Activated CD4-positive, alpha-beta T cell treated with anti-CD3 and anti-CD28 coated beads for 36 hours (primary cell): ENCODE data around the gene R3HDM2. TPM values are rescaled to one million over a fixed set of nuclear protein-coding genes. Genes with fewer than 3 reads are reported as not detected.

Experiments used
- ATAC-seq: fragments of 200-7000 bp; cut with Tn5 transposase; one replicate; pipeline ENCODE4 v1.10.0; 2021; ENCODE audit warnings: mild to moderate bottlenecking, moderate library complexity
- CTCF ChIA-PET: fragments of 350-600 bp; sonication (Branson Sonifier 250); formaldehyde crosslinking; loops from one replicate; lab custom pipeline; 2021; ENCODE audit warnings: antibody characterized with exemption; lab: Charles Lee
- POLR2A ChIA-PET: fragments of 350-600 bp; sonication (Branson Sonifier 250); formaldehyde crosslinking; loops from one replicate; lab custom pipeline; 2021; ENCODE audit warnings: antibody characterized with exemption, inconsistent platforms; lab: Charles Lee
- DNase-seq: peaks from one replicate; pipeline ENCODE4 v3.0.0-alpha.2; 2020
- H3K27ac Mint-ChIP-seq: one replicate; pipeline ENCODE4 v1.8.0; 2021; ENCODE audit warnings: mixed read lengths
- H3K27me3 Mint-ChIP-seq: one replicate; pipeline ENCODE4 v1.8.0; 2021; ENCODE audit warnings: mixed read lengths
- H3K36me3 Mint-ChIP-seq: one replicate; pipeline ENCODE4 v1.8.0; 2021; ENCODE audit warnings: low read depth, mixed read lengths
- H3K4me1 Mint-ChIP-seq: one replicate; pipeline ENCODE4 v1.8.0; 2021; ENCODE audit warnings: mixed read lengths
- H3K4me3 Mint-ChIP-seq: one replicate; pipeline ENCODE4 v1.8.0; 2021; ENCODE audit warnings: mild to moderate bottlenecking, moderate library complexity, mixed read lengths
- H3K9me3 Mint-ChIP-seq: one replicate; pipeline ENCODE4 v1.8.0; 2021; ENCODE audit warnings: low read depth, mixed read lengths
- intact Hi-C, 2 experiments: fragments of 100-400 bp; cut with DNase I in 1 of 2; cut with micrococcal nuclease in 1 of 2; formaldehyde crosslinking; loops; one replicate each; pipeline versions ENCODE4 v1.14.2 to v1.15.1; 2022 to 2024; cut with DNase I, micrococcal nuclease
- total RNA-seq, 2 experiments: library from RNA; stranded (reverse); gene quantifications; one replicate each; pipeline ENCODE4 v1.2.3, GENCODE V29; 2021

R3HDM2 gene
- total RNA-seq, 2 experiments from 2014 or later, result 45.9 to 52.5 TPM

- H3K27ac Mint-ChIP-seq, result no peak overlapping the region
- DNase-seq, result peak; percentile 48
Observed at GRCh38 chr12:57236201-57236924, 194.5 kb downstream of the R3HDM2 start.

DNA sequence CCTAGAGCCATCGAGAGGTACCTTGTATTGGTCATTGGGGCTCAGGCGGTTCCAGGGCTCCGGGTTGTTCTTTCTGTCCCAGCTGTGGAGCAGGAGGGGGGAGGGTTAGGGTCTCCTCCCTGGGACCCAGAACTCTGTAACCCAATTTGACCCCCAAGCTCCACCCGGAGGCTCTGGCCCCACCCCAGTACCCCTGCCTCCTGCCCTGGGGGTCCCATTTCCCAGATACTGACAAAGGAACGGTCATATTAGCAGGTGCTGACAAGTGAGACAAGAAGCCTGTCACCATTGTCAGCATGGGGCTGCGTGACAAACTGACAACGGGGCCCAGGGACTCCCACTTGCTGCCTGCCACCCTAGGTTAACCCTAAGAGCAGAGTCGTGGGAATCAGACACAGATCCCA lies 195.1 kb downstream of the R3HDM2 start:
- H3K27ac Mint-ChIP-seq, result no peak overlapping the region
- peaks cover 51% of the 10 kb centered on the region for H3K36me3 Mint-ChIP-seq
- ATAC-seq (no peak), DNase-seq (no peak)
- H3K27me3 Mint-ChIP-seq, result peaks cover 27% of the 10 kb centered on the region
- H3K9me3 Mint-ChIP-seq, result no peaks in the 10 kb centered on the region
- intact Hi-C loops, result loop anchor here in 1 of 2 experiments (5.0 kb wide), 1 partner anchor 548 kb away; the partner anchor contains the start of gene PTGES3
- POLR2A ChIA-PET, result interaction anchor here (1.0 kb wide), 1 partner anchor 12 kb away, joined by 3 read pairs; no protein-coding TSS in a partner anchor
- CTCF ChIA-PET, result interaction anchor here (0.6 kb wide), 1 partner anchor 263 kb away, joined by 4 read pairs; no protein-coding TSS in a partner anchor
- no peak overlapping the region for H3K4me3 Mint-ChIP-seq
- peaks cover 61% of the 10 kb centered on the region for H3K4me1 Mint-ChIP-seq

More at GRCh38 chr12:57236201-57236924, 194.5 kb downstream of the R3HDM2 start:
- Mint-ChIP-seq H3K36me3 (peaks cover 44% of the 10 kb centered on the region), H3K9me3 (no peaks in the 10 kb centered on the region), H3K4me3 (no peak overlapping the region), H3K27me3 (peaks cover 29% of the 10 kb centered on the region), H3K4me1 (peaks cover 62% of the 10 kb centered on the region)
- ChIA-PET CTCF (interaction anchor here (0.6 to 9.9 kb wide), 3 partner anchors 9 to 263 kb away, joined by 4 to 282 read pairs (median 167); partner anchors contain the start of gene SHMT2), POLR2A (interaction anchor here (1.0 kb wide), 1 partner anchor 13 kb away, joined by 3 read pairs; no protein-coding TSS in a partner anchor)
- no peak for ATAC-seq
- intact Hi-C loops, result loop anchor here in 1 of 2 experiments (5.0 kb wide), 1 partner anchor 549 kb away; the partner anchor contains the start of gene PTGES3

DNA sequence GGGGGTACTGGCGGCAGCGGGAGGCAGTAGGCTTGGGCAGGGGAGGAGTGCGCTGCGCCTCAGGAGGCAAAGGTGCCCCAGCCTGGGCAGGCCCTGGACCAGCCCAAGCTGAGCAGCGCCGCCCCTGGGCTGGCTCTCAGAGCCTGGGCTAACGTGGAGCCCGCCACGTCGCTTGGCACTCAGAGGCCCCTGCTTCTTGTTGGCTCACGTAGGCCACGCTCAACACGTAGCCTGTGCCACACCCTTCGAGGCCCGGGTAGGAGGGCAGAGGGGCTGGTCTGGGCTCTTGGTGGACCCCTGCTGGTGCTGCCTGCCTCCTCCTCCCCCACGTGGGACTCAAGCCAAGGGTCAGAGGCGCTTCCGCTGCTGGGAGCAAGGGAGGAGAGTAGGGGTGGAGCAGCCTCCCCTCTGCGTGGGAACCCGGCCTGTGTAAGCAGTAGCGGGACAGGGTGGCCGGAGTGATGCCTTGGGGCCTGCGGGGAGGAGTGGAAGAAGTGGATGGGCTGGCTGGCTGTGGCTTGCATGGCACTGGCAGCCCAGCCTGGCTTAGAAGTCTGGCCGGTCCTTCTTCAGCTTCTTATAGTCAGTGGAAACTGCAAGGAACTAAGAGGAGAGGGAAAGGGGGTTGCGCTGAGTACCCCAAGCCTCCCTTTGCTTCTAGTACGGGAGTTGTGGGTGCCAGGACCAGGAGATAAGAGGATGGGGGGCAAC lies 195.7 kb downstream of the R3HDM2 start:
- ChIA-PET CTCF (no interaction called here), POLR2A (no interaction called here)
- no peak for DNase-seq
- Mint-ChIP-seq H3K36me3 (peaks cover 56% of the 10 kb centered on the region), H3K4me3 (no peak overlapping the region), H3K27ac (no peak overlapping the region), H3K9me3 (no peaks in the 10 kb centered on the region), H3K4me1 (peaks cover 62% of the 10 kb centered on the region), H3K27me3 (peaks cover 22% of the 10 kb centered on the region)
- intact Hi-C loops, result loop anchor here in 1 of 2 experiments (5.0 kb wide), 1 partner anchor 548 kb away; the partner anchor contains the start of gene PTGES3
- no peak for ATAC-seq

GRCh38 chr12:57234571-57235016 lies 196.2 kb downstream of the R3HDM2 start:
- peaks cover 60% of the 10 kb centered on the region for H3K4me1 Mint-ChIP-seq
- no peak for ATAC-seq
- H3K27ac Mint-ChIP-seq, result no peak overlapping the region
- intact Hi-C loops, result loop anchor here in 1 of 2 experiments (5.0 kb wide), 1 partner anchor 547 kb away; the partner anchor contains the start of gene PTGES3
- DNase-seq, result no peak
- H3K36me3 Mint-ChIP-seq, result peaks cover 62% of the 10 kb centered on the region
- CTCF ChIA-PET, result no interaction called here
- peaks cover 22% of the 10 kb centered on the region for H3K27me3 Mint-ChIP-seq
- H3K9me3 Mint-ChIP-seq, result no peaks in the 10 kb centered on the region
- H3K4me3 Mint-ChIP-seq, result no peak overlapping the region
- POLR2A ChIA-PET, result no interaction called here

- ATAC-seq (no peak), DNase-seq (no peak)
- Mint-ChIP-seq H3K27ac (no peak overlapping the region), H3K9me3 (no peaks in the 10 kb centered on the region), H3K4me3 (no peak overlapping the region), H3K4me1 (peaks cover 61% of the 10 kb centered on the region), H3K36me3 (peaks cover 63% of the 10 kb centered on the region), H3K27me3 (peaks cover 22% of the 10 kb centered on the region)
- intact Hi-C loops, result no loop called here
- CTCF ChIA-PET, result no interaction called here
- POLR2A ChIA-PET, result no interaction called here
Observed at GRCh38 chr12:57234233-57234570, 196.6 kb downstream of the R3HDM2 start.

DNA sequence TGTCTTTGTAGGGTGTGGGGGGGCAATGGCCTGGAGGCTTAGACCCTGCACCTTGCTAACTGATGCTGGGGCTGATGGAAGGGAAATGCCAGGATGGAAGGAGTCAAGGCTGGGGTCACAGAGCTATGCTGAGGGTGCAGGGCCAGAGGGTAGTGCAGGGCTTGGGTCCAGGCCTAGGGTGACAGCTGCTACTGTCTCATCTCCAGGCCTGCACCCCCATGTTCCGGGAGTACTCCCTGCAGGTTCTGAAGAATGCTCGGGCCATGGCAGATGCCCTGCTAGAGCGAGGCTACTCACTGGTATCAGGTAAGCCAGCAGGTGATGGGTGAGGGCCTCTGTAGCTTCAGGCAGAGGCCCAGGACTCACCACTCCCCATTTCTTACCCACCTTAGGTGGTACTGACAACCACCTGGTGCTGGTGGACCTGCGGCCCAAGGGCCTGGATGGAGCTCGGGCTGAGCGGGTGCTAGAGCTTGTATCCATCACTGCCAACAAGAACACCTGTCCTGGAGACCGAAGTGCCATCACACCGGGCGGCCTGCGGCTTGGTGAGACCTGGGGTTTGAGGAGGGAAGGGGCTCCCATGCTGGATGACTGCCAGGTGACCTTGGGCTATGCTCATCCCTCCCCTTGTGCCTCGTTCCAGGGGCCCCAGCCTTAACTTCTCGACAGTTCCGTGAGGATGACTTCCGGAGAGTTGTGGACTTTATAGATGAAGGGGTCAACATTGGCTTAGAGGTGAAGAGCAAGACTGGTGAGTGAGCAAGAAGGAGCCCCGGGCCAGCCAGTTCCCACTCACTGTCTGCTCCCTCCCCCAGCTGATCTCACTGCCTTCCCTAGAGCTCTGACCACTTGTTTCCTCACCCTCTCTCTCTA lies 197.2 kb downstream of the R3HDM2 start:
- H3K9me3 Mint-ChIP-seq, result no peaks in the 10 kb centered on the region
- H3K4me3 Mint-ChIP-seq, result no peak overlapping the region
- H3K36me3 Mint-ChIP-seq, result peaks cover 63% of the 10 kb centered on the region
- H3K27me3 Mint-ChIP-seq, result peaks cover 19% of the 10 kb centered on the region
- ChIA-PET POLR2A (no interaction called here), CTCF (interaction anchor here (1.0 to 1.6 kb wide), 3 partner anchors 9 to 231 kb away, joined by 4 to 7 read pairs (median 4); no protein-coding TSS in a partner anchor)
- intact Hi-C loops, result no loop called here
- DNase-seq, result no peak
- no peak for ATAC-seq
- peaks cover 63% of the 10 kb centered on the region for H3K4me1 Mint-ChIP-seq
- H3K27ac Mint-ChIP-seq, result no peak overlapping the region

DNA sequence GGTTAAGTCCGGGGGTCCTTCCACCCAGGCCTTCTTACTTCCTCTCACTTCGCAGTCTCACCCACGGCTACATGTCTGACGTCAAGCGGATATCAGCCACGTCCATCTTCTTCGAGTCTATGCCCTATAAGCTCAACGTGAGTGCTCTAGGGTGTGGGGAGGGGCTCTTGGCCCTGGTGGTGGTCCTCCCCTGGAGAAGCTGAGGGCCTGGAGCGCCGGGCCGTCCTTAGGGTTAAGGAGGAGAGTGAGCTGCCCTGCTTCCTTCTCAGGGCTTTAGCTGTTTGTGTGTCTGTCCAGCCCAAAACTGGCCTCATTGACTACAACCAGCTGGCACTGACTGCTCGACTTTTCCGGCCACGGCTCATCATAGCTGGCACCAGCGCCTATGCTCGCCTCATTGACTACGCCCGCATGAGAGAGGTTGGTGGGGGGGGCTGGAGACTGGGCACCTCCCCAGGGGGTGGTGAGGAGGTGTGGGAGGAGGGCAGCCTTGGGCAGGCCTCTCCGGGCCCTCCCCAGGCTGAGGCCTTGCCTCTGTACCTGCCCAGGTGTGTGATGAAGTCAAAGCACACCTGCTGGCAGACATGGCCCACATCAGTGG lies 198.6 kb downstream of the R3HDM2 start:
- H3K4me1 Mint-ChIP-seq, result peaks cover 57% of the 10 kb centered on the region
- H3K4me3 Mint-ChIP-seq, result peak overlapping the region; percentile 100
- DNase-seq (no peak), ATAC-seq (no peak)
- peaks cover 13% of the 10 kb centered on the region for H3K27me3 Mint-ChIP-seq
- no peaks in the 10 kb centered on the region for H3K9me3 Mint-ChIP-seq
- POLR2A ChIA-PET, result no interaction called here
- intact Hi-C loops, result no loop called here
- CTCF ChIA-PET, result interaction anchor here (1.0 to 10.5 kb wide), 3 partner anchors 9 to 233 kb away, joined by 4 to 282 read pairs (median 7); a partner anchor contains a TSS
- H3K27ac Mint-ChIP-seq, result no peak overlapping the region
- peaks cover 63% of the 10 kb centered on the region for H3K36me3 Mint-ChIP-seq

- intact Hi-C loops, result no loop called here
- Mint-ChIP-seq H3K4me3 (peak overlapping the region; percentile 100), H3K27me3 (peaks cover 10% of the 10 kb centered on the region), H3K27ac (peak overlapping the region; percentile 99), H3K4me1 (peaks cover 56% of the 10 kb centered on the region), H3K36me3 (peaks cover 61% of the 10 kb centered on the region), H3K9me3 (no peaks in the 10 kb centered on the region)
- DNase-seq (no peak), ATAC-seq (no peak)
- ChIA-PET CTCF (interaction anchor here (0.5 to 10.5 kb wide), 5 partner anchors 8 to 458 kb away, joined by 4 to 282 read pairs (median 10); a partner anchor contains a TSS), POLR2A (interaction anchor here (2.6 kb wide), 1 partner anchor 9 kb away, joined by 17 read pairs; no protein-coding TSS in a partner anchor)
Observed at GRCh38 chr12:57231276-57232021, 199.4 kb downstream of the R3HDM2 start.

DNA sequence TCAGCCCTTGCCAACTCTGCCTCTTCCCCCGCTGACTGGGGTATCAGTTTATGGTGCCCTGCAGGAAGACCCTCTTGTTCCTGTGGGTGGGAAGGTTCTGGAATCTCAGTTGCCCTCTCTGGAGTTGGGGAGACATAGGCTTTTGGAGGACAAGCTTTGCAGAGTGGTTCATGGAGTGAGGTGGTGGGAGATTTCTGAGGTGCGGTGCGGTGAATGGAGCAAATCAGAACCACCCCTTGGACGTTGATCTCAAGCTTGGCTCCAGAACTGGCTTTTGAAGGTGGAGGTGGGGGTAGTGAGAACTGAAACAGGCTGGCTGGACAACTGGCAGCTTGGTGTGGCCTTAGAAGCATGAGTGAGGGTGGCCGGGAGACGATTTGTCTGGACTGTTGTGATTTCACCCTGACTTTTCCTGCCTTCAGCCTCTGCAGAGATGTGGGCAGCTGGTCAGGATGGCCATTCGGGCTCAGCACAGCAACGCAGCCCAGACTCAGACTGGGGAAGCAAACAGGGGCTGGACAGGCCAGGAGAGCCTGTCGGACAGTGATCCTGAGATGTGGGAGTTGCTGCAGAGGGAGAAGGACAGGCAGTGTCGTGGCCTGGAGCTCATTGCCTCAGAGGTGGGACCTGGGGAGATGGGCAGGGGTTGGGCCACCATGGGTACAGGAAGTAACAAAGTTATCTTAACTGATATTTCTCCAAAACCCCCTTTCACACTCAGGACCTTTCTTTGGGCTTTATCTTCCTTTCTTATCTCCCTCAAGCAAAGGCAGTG lies 200.3 kb downstream of the R3HDM2 start:
- intact Hi-C loops, result no loop called here
- ChIA-PET CTCF (interaction anchor here (0.7 to 10.5 kb wide), 9 partner anchors 8 to 473 kb away, joined by 3 to 282 read pairs (median 4); a partner anchor contains a TSS), POLR2A (interaction anchor here (0.6 to 2.6 kb wide), 2 partner anchors 9 to 137 kb away, joined by 3 to 17 read pairs; no protein-coding TSS in a partner anchor)
- H3K36me3 Mint-ChIP-seq, result peaks cover 56% of the 10 kb centered on the region
- DNase-seq (no peak), ATAC-seq (no peak)
- peaks cover 63% of the 10 kb centered on the region for H3K4me1 Mint-ChIP-seq
- H3K9me3 Mint-ChIP-seq, result no peaks in the 10 kb centered on the region
- peaks cover 14% of the 10 kb centered on the region for H3K27me3 Mint-ChIP-seq
- peak overlapping the region; percentile 99 for H3K27ac Mint-ChIP-seq
- peak overlapping the region; percentile 100 for H3K4me3 Mint-ChIP-seq
